ENCODE results near the gene BLVRA. TPM values are rescaled to one million over a fixed set of nuclear protein-coding genes. Genes with fewer than 3 reads are reported as not detected.
A peak's percentile ranks its signal among the peaks of the same experiment; 100 is the strongest.

BLVRA gene
- polyA plus RNA-seq, 1 donor (not counting 4 experiments of a cell fraction or from before 2014, with no cell fraction given) = 49.6 TPM

DNA sequence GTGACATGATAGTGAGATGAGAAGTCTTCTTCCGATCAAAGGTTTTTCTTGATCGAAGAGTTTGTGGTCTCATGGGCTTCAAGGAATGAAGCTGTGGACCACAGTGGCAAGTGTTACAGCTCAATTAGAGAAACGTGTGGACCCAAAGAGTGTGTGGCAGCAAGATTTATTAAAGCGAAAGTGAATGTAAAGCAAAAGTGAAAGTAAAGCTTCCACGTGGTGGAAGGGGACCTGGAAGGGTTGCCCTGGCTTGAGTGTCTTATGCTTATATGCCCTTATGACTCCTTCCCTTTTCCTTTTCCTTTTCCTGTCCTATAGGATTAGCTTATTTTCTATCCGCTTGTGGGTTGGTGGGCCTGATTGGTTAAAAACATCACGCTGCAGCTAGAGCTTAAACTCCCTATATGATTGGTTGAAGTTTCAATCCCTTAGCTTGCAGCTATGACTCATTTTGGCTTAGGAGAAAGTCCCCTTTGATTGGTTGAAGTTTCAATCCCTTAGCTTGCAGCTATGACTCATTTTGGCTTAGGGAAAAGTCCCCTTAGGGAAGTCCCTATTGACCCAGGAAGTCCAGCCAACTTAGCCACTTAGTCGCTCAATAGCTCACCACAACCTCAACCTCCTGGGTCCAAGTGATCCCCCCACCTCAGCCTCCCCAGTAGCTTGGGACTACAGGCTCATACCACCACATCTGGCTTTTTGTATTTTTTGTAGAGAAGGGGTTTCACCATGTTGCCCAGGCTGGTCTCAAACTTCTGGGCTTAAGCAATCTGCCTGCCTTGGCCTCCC lies 76.2 kb downstream of the BLVRA start:
- Histone ChIP-seq H2AFZ (ENCODE audit: control insufficient read depth, low read length) (peak overlapping the region; percentile 44), H4K20me1 (ENCODE audit: control insufficient read depth, extremely low read depth, insufficient read depth, low read length) (no peaks in the 10 kb centered on the region), H3K27ac (ENCODE audit: control insufficient read depth, insufficient read depth, low read length) (no peak overlapping the region), H3K9ac (ENCODE audit: control insufficient read depth, extremely low read depth, insufficient read depth, low read length) (no peak overlapping the region), H3K4me3 (ENCODE audit: control insufficient read depth in 2 of 3, extremely low read depth in 1 of 3, insufficient read depth in 2 of 3, low read depth in 1 of 3, low read length in 3 of 3) (no peak overlapping the region), H3K4me2 (ENCODE audit: control insufficient read depth, extremely low read depth, insufficient read depth, low read depth, low read length) (peak overlapping the region; percentile 61), H3K36me3 (ENCODE audit: control insufficient read depth in 2 of 2, extremely low read depth in 1 of 2, insufficient read depth in 2 of 2, low read length in 2 of 2) (no peaks in the 10 kb centered on the region), H3K79me2 (ENCODE audit: control insufficient read depth, insufficient read depth, low read length) (no peaks in the 10 kb centered on the region), H3K4me1 (ENCODE audit: control insufficient read depth, extremely low read depth, insufficient read depth, low read length) (peaks cover 3% of the 10 kb centered on the region), H3K9me1 (ENCODE audit: control insufficient read depth, extremely low read depth, insufficient read depth, low read length) (no peaks in the 10 kb centered on the region), H3K9me3 (ENCODE audit: control insufficient read depth, low read depth, low read length) (peaks cover 3% of the 10 kb centered on the region), H3K27me3 (ENCODE audit: control insufficient read depth, extremely low read depth, insufficient read depth, low read length) (no peaks in the 10 kb centered on the region)
- FAIRE-seq (no peak), DNase-seq (ENCODE audit: low read depth, low spot score) (no peak)
- dilution Hi-C loops (cut with MboI; ENCODE audit: extremely low pct_ligation_motif_present, low sequenced_read_pairs) = no loop called here
- TF ChIP-seq CTCF (optimal IDR thresholded peaks at IDR 0.05 in 1 of 3, IDR thresholded peaks at IDR 0.05 in 1 of 3, conservative IDR thresholded peaks at IDR 0.05 in 1 of 3; ENCODE audit: extremely low read depth in 1 of 3, insufficient read depth in 2 of 3, low read length in 3 of 3) (no peak), EZH2 (IDR thresholded peaks at IDR 0.05; ENCODE audit: low read length) (no peak)

DNA sequence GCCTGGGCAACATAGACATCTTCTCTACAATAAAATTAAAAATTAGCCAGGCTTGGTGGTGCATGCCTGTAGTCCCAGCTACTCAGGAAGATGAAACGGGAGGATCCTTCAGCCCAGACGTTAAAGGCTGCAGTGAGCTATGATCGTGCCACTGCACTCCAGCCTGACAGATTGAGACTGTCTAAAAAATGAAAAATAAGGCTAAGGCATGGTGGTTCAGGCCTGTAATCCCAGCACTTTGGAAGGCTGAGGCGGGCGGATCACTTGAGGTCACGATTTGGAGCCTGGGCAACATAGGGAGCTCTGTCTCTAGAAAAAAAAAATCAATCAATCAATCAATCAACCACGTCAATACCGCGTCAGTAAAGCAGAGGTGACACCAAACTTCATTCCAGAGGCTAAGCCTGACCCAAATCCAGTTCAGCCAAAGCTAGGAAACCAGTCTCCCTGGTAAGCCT lies 79.8 kb downstream of the BLVRA start:
- H3K4me3 ChIP-seq (ENCODE audit: control insufficient read depth in 2 of 3, extremely low read depth in 1 of 3, insufficient read depth in 2 of 3, low read depth in 1 of 3, low read length in 3 of 3) = no peak overlapping the region
- DNase-seq (ENCODE audit: low read depth, low spot score) (no peak), FAIRE-seq (no peak)
- H3K4me2 ChIP-seq (ENCODE audit: control insufficient read depth, extremely low read depth, insufficient read depth, low read depth, low read length) = peak overlapping the region; percentile 83
- dilution Hi-C loops (cut with MboI; ENCODE audit: extremely low pct_ligation_motif_present, low sequenced_read_pairs) = no loop called here
- no peaks in the 10 kb centered on the region for H3K79me2 ChIP-seq (ENCODE audit: control insufficient read depth, insufficient read depth, low read length)
- no peak overlapping the region for H3K27ac ChIP-seq (ENCODE audit: control insufficient read depth, insufficient read depth, low read length)
- H3K27me3 ChIP-seq (ENCODE audit: control insufficient read depth, extremely low read depth, insufficient read depth, low read length) = no peaks in the 10 kb centered on the region
- H3K9me1 ChIP-seq (ENCODE audit: control insufficient read depth, extremely low read depth, insufficient read depth, low read length) = no peaks in the 10 kb centered on the region
- no peak overlapping the region for H3K9ac ChIP-seq (ENCODE audit: control insufficient read depth, extremely low read depth, insufficient read depth, low read length)
- TF ChIP-seq CTCF (optimal IDR thresholded peaks at IDR 0.05 in 1 of 3, IDR thresholded peaks at IDR 0.05 in 1 of 3, conservative IDR thresholded peaks at IDR 0.05 in 1 of 3; ENCODE audit: extremely low read depth in 1 of 3, insufficient read depth in 2 of 3, low read length in 3 of 3) (no peak), EZH2 (IDR thresholded peaks at IDR 0.05; ENCODE audit: low read length) (no peak)
- H2AFZ ChIP-seq (ENCODE audit: control insufficient read depth, low read length) = no peak overlapping the region
- no peaks in the 10 kb centered on the region for H3K36me3 ChIP-seq (ENCODE audit: control insufficient read depth in 2 of 2, extremely low read depth in 1 of 2, insufficient read depth in 2 of 2, low read length in 2 of 2)
- H4K20me1 ChIP-seq (ENCODE audit: control insufficient read depth, extremely low read depth, insufficient read depth, low read length) = no peaks in the 10 kb centered on the region
- peaks cover 3% of the 10 kb centered on the region for H3K4me1 ChIP-seq (ENCODE audit: control insufficient read depth, extremely low read depth, insufficient read depth, low read length)
- H3K9me3 ChIP-seq (ENCODE audit: control insufficient read depth, low read depth, low read length) = peaks cover 3% of the 10 kb centered on the region
